Spinal cord (tissue), 10 donors: ENCODE measurements around the gene CRIP3. TPM values are rescaled to one million over a fixed set of nuclear protein-coding genes. Genes with fewer than 3 reads are reported as not detected.
"Not testable (repeated sequence)": the region's sequence is repeated elsewhere in the genome, so short reads cannot be mapped to it uniquely, and the experiment has no call there.

Experiments
- DNase-seq, 6 donors: peaks; one replicate each; pipeline versions ENCODE4 v3.0.0 to v3.0.0-alpha.2; 2013 to 2015; ENCODE audit warnings: low spot score in 6 of 6, low read depth in 4 of 6
- H3K27ac ChIP-seq: one replicate; pipeline ENCODE4 v1.5.1; 2013; ENCODE audit warnings: low read depth, low read length, control low read depth
- H3K27me3 ChIP-seq: one replicate; pipeline ENCODE4 v1.6.1; 2013; ENCODE audit warnings: low read length; ENCODE audit not compliant: control insufficient read depth, insufficient read depth
- H3K36me3 ChIP-seq: one replicate; pipeline ENCODE4 v1.6.1; 2013; ENCODE audit warnings: low read length; ENCODE audit not compliant: control insufficient read depth, insufficient read depth
- H3K4me1 ChIP-seq: one replicate; pipeline ENCODE4 v1.6.1; 2013; ENCODE audit warnings: low read length; ENCODE audit not compliant: control insufficient read depth, insufficient read depth
- H3K4me3 ChIP-seq: one replicate; pipeline ENCODE4 v1.5.1; 2013; ENCODE audit warnings: low read depth, low read length, control low read depth
- H3K9me3 ChIP-seq: one replicate; pipeline ENCODE4 v1.6.1; 2013; ENCODE audit warnings: low read length; ENCODE audit not compliant: control insufficient read depth, insufficient read depth
- WGBS: methylation state at CpG from one replicate; pipeline ENCODE4 v1.1.5; 2013; ENCODE audit warnings: missing lambda C conversion rate; ENCODE audit not compliant: insufficient coverage; 5-methylcytosine and 5-hydroxymethylcytosine counted together
- polyA plus RNA-seq, 2 donors: library from polyadenylated mRNA; unstranded; fragments of 120-200 nt; gene quantifications; one replicate each; pipeline ENCODE4 v1.2.1, GENCODE V29; 2013; ENCODE audit not compliant: insufficient read length in 2 of 2
- total RNA-seq, 2 donors: library from RNA; depleted of rRNA in 1 of 2; stranded (reverse); fragments of 120-200 nt in 1 of 2; fragments of >200 nt in 1 of 2; gene quantifications; one replicate each; pipeline versions ENCODE4 v1.2.3 to v1.2.4, GENCODE V29; 2013 to 2014
- donor health status: healthy.

Gene CRIP3
- total and polyA plus RNA-seq, 4 donors, result 5.7 to 39.9 (median 13.5) TPM

DNA sequence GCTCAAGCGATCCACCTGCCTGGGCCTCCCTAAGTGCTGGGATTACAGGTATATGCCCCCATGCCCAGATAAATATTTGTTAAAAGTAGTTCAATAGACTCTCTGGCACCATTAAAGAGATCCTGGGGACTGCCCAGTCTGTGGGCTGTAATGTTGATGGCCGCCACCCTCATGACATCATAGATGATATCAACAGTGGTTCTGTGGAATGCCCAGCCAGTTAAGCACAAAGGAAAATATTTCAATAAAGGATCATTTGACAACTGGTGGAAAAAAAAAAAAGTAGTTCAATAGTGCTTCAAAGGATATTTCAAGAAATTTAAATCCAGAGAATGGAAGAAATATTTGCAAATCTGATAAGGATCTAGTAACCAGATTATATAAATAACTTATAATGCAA lies 1.5 kb upstream of the CRIP3 start:
- H3K4me1 ChIP-seq, result peaks cover 14% of the 10 kb centered on the region
- H3K9me3 ChIP-seq, result no peaks in the 10 kb centered on the region
- H3K27ac ChIP-seq, result no peak overlapping the region
- H3K27me3 ChIP-seq, result no peaks in the 10 kb centered on the region
- no peak overlapping the region for H3K4me3 ChIP-seq
- no peak for DNase-seq
- no CpG with 5 or more reads among the region's 2 CpGs for WGBS
- peaks cover 10% of the 10 kb centered on the region for H3K36me3 ChIP-seq

DNA sequence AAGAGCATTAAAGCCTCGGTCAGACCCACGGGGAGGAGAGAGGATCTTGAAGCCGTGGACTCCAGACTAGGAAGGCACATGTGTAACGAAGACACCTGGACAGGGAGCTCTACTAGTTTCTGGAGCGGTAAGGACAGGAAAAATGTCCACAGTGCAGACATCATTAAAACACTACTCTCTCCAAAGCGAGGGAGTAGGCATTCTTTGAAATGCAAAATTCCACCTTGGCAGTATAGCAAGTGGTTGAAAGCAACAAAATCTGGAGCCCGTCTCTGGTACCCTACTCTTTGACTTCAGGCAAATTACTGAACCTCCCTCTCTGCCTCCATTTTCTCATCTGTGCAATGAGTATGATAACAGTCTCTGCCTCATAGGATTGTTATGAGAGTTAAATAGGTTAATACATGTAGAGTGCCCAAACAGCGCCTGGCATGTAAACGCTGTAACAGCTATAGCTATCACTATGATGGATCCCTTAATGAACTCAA lies 408 bp upstream of the CRIP3 start:
- 51% methylated on average over 3 of the region's 9 CpGs for WGBS

DNA sequence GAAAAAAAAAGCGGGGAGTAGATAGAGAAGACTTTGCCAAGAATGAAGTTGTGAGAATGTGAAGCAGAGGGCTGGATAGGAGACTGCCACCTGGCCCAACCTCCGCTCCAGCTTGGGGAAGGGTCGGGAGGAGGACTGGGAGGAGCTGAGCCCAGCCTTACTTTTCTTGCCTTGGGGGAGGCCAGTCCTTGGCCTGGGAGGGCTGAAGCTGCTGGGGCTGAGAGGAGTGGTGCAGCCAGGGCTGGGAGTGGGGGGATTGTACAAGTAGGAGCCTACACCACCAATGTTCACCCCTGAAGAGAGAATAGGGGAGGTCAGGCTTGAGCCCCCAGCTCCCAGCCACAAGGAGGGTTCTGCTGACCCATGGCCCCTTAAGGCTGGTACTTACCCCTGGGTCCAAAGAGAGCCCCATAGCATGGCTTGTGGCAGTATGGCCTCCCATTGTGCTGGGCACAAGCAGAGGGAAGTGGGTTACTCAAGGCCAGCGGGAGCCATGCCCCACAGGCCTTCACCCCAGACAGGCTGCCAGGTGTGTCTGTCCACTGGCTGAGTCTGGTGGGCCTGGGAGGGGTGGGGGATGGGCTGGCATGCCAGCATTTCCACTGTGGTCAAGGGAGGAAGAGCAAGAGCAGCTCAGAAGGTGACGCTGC lies 1.1 kb downstream of the CRIP3 start:
- DNase-seq, result no peak
- Histone ChIP-seq H3K9me3 (no peaks in the 10 kb centered on the region), H3K4me1 (peaks cover 14% of the 10 kb centered on the region), H3K4me3 (no peak overlapping the region), H3K36me3 (peaks cover 8% of the 10 kb centered on the region), H3K27ac (no peak overlapping the region), H3K27me3 (no peaks in the 10 kb centered on the region)
- 71% methylated on average over 4 of the region's 5 CpGs for WGBS

More for the DNA sequence above, 408 bp upstream of the CRIP3 start:
- no peaks in the 10 kb centered on the region for H3K27me3 ChIP-seq
- no peak for DNase-seq
- H3K4me1 ChIP-seq, result peaks cover 14% of the 10 kb centered on the region
- no peaks in the 10 kb centered on the region for H3K9me3 ChIP-seq
- peak overlapping the region; percentile 34 for H3K4me3 ChIP-seq
- H3K36me3 ChIP-seq, result peaks cover 10% of the 10 kb centered on the region
- no peak overlapping the region for H3K27ac ChIP-seq

GRCh38 chr6:43306086-43306485 lies 2.5 kb downstream of the CRIP3 start:
- H3K4me3 ChIP-seq, result no peak overlapping the region
- no peaks in the 10 kb centered on the region for H3K9me3 ChIP-seq
- peaks cover 14% of the 10 kb centered on the region for H3K4me1 ChIP-seq
- WGBS, result 90% methylated on average over 2 of the region's 7 CpGs
- DNase-seq, result no peak
- no peaks in the 10 kb centered on the region for H3K27me3 ChIP-seq
- no peak overlapping the region for H3K27ac ChIP-seq
- peaks cover 8% of the 10 kb centered on the region for H3K36me3 ChIP-seq

DNA sequence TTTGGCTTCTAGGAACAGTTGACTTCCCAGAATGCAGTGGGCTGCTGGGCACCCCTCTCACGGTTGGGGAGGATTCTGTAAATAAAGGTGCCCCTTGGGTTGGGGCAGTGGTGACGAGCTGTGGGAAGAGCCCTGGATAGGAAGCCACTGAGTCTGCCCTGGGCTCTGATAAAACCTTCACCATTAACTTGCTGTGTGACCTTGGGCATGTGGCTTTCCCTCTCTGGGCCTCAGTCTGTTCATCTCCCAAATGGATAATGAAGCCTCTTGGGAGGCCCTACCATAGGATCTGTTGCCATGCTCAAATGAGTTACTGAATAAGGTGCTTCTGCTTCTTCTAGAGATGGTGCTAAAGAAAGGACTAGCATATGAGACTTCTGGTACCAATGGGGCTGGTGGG lies 3.7 kb downstream of the CRIP3 start:
- Histone ChIP-seq H3K27ac (no peak overlapping the region), H3K36me3 (peaks cover 8% of the 10 kb centered on the region), H3K27me3 (no peaks in the 10 kb centered on the region), H3K4me1 (peaks cover 14% of the 10 kb centered on the region), H3K4me3 (no peak overlapping the region), H3K9me3 (no peaks in the 10 kb centered on the region)
- WGBS, result 90% methylated on average over 1 of the region's 2 CpGs
- no peak for DNase-seq

DNA sequence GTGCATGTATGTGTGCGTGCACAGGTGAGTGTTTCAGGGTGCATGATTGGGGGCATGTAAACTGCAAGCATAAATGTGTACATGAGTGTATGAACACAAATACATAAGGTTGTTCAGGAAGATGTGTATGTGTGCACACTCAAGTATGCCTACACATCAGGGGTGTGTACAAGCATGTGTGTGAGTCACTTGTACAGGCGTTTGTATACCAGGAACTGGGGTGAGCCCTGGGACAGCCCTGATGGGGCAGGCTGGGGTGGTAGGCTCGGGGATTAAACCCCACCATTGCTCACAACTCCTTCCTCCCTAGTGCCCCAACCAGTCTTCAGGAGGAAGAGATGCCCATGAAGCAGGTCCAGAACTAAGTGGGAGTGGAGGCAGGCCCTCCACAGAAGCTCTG lies 4.3 kb downstream of the CRIP3 start:
- DNase-seq, result no peak
- WGBS, result 93% methylated on average over 1 of the region's 3 CpGs
- peaks cover 14% of the 10 kb centered on the region for H3K4me1 ChIP-seq

DNA sequence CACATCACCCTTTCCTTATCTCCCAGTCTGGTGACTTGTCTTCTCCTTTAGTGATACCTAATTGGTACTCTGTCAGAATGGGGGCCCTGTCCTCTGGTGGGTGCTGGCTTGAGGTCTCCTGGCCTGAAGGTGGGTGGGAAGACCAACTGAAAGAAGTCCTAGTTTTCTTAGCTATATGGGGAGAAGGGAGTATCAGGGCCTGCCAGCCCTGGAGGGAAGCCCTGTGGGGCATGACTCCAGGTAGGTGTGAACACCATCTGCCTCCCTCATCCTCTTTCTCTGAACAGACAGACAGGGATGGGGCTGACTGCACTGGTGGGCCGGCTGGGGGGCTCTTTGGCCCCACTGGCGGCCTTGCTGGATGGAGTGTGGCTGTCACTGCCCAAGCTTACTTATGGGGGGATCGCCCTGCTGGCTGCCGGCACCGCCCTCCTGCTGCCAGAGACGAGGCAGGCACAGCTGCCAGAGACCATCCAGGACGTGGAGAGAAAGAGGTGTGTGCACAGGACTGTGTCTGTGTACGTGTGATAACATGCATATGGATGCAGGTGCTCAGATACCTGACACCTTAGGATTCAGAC lies 4.8 kb downstream of the CRIP3 start:
- Histone ChIP-seq H3K27me3 (no peaks in the 10 kb centered on the region), H3K9me3 (no peaks in the 10 kb centered on the region), H3K27ac (no peak overlapping the region), H3K4me3 (no peak overlapping the region), H3K36me3 (peaks cover 8% of the 10 kb centered on the region), H3K4me1 (peaks cover 13% of the 10 kb centered on the region)
- WGBS, result 64% methylated on average over 8 of the region's 8 CpGs
- DNase-seq, result no peak

More for the DNA sequence above, 4.3 kb downstream of the CRIP3 start:
- H3K4me3 ChIP-seq, result no peak overlapping the region
- H3K9me3 ChIP-seq, result no peaks in the 10 kb centered on the region
- no peaks in the 10 kb centered on the region for H3K27me3 ChIP-seq
- peaks cover 8% of the 10 kb centered on the region for H3K36me3 ChIP-seq
- no peak overlapping the region for H3K27ac ChIP-seq

GRCh38 chr6:43303006-43303405 lies 5.6 kb downstream of the CRIP3 start:
- H3K4me3 ChIP-seq, H3K9me3 ChIP-seq, H3K27ac ChIP-seq, H3K4me1 ChIP-seq, DNase-seq, H3K27me3 ChIP-seq, H3K36me3 ChIP-seq: not testable (repeated sequence)
- 88% methylated on average over 4 of the region's 11 CpGs for WGBS

- H3K27ac ChIP-seq, result no peak overlapping the region
- H3K9me3 ChIP-seq, result no peaks in the 10 kb centered on the region
- H3K27me3 ChIP-seq, result no peaks in the 10 kb centered on the region
- no peaks in the 10 kb centered on the region for H3K36me3 ChIP-seq
- H3K4me1 ChIP-seq, result peaks cover 6% of the 10 kb centered on the region
- 79% methylated on average over 19 of the region's 19 CpGs for WGBS
- DNase-seq, result no peak
- H3K4me3 ChIP-seq, result no peak overlapping the region
These were observed 6.5 kb downstream of the CRIP3 start for GRCh38 chr6:43302126-43302525.
